Pancreas (tissue), 10 donors: ENCODE data around the gene TMEM165. TPM values are rescaled to one million over a fixed set of nuclear protein-coding genes. Genes with fewer than 3 reads are reported as not detected.
A peak's percentile ranks its signal among the peaks of the same experiment; 100 is the strongest.

Experiments
- ATAC-seq, 4 donors: fragments of 200-7000 bp; cut with Tn5 transposase; one replicate each; pipeline versions ENCODE4 v1.8.0 to v1.9.1; 2020; ENCODE audit warnings: mild to moderate bottlenecking in 4 of 4, moderate library complexity in 4 of 4
- DNase-seq, 6 donors: peaks; one replicate each; pipeline ENCODE4 v3.0.0-alpha.2; 2020
- FAIRE-seq: peaks from 2 replicates; lab custom pipeline; 2012; peaks lifted over from hg19 to GRCh38; lab: Jason Lieb, UNC
- H3K27ac ChIP-seq, 4 donors: fragments of 200-600 bp; sonication (generic); 1 replicate in 3 of 4; 2 replicates in 1 of 4; pipeline versions ENCODE4 v1.5.0 to v1.8.0; 2020
- H3K27me3 ChIP-seq, 4 donors: fragments of 200-600 bp; one replicate each; pipeline ENCODE4 v1.8.0; 2021
- H3K36me3 ChIP-seq, 3 donors: fragments of 200-600 bp; sonication (generic) in 1 of 3; one replicate each; pipeline versions ENCODE4 v1.5.0 to v1.8.0; 2020 to 2021
- H3K4me1 ChIP-seq, 3 donors: fragments of 200-600 bp; one replicate each; pipeline ENCODE4 v1.8.0; 2021
- H3K4me3 ChIP-seq, 4 donors: fragments of 200-600 bp; sonication (generic) in 2 of 4; one replicate each; pipeline versions ENCODE4 v1.5.0 to v1.8.0; 2020 to 2021
- H3K9me3 ChIP-seq, 4 donors: fragments of 200-600 bp; one replicate each; pipeline ENCODE4 v1.8.0; 2021
- WGBS, 2 donors: extraction: QIAGEN DNeasy Blood & Tissue Kit; methylation state at CpG; one replicate each; pipeline ENCODE4 v1.1.7; 2013; 5-methylcytosine and 5-hydroxymethylcytosine counted together
- intact Hi-C, 3 donors: fragments of 100-400 bp; cut with DNase I; formaldehyde crosslinking; loops; one replicate each; pipeline versions ENCODE4 v1.11.1 to v1.14.2; 2022
- polyA plus RNA-seq, 2 donors: library from polyadenylated mRNA; stranded (reverse); fragments of 200-250 nt; gene quantifications; one replicate each; pipeline ENCODE4 v1.2.3, GENCODE V29; 2013
- total RNA-seq, 6 donors: library from RNA; stranded (reverse); fragmentation: NEBNext Ultra II Directional in 4 of 6; extraction: Animal tissue kit (Norgen Biotek cat#: 25700) in 4 of 6; gene quantifications; one replicate each; pipeline versions ENCODE4 v1.2.1 to v1.2.4, GENCODE V29; 2021 to 2023
- TF ChIP-seq, protein P1 (sequence below), 4 donors: fragments of 200-600 bp; sonication (generic) in 3 of 4; IDR thresholded peaks; one replicate each; pipeline versions ENCODE4 v1.5.0 to v1.8.0; 2021; ENCODE audit warnings: antibody characterized with exemption in 4 of 4
- donor health status: healthy with polysubstance abuse.
- donor health status: DM: no; HTN: no; CAD: no; lungs with moderate emphysema.
- donor health status: DM: no; HTN: no; CAD: no.
- donor health status: control.
- donor health status: control.
- donor health status: Bipolar disorder and iron deficiency.
- donor health status: DM: yes; HTN: yes; CAD: no.
- donor health status: DM: no; HTN: no; CAD: no.
- donor health status: DM: no; HTN: no; CAD: no.
- donor health status: DM: yes; HTN: yes; CAD: no.

TMEM165 gene
- 10 to 100 TPM; 24.3 to 61.6 (median 44.9) TPM for total RNA-seq
- polyA plus RNA-seq: 10 to 100 TPM; 34.2 to 41.0 TPM

GRCh38 chr4:55395529-55396307 lies at the start of gene TMEM165:
TMEM165 (plus strand) TSS chr4:55395957; CDS start chr4:55396190, 233 bp downstream.
- Histone ChIP-seq H3K4me3 (peak within 1 kb of the TSS; percentile 92 to 99 (median 94)), H3K27ac (peak within 1 kb of the TSS; percentile 96 to 99 (median 97)), H3K27me3 (no peaks in the 10 kb centered on the region), H3K36me3 (no peaks in the 10 kb centered on the region), H3K9me3 (no peaks in the 10 kb centered on the region), H3K4me1 (peaks cover 3 to 18% (median 9%) of the 10 kb centered on the region in 3 donors)
- FAIRE-seq (no peak), DNase-seq (peak; percentile 93 to 99 (median 95)), ATAC-seq (peak; percentile 93 to 97 (median 96))
- intact Hi-C loops: no loop called here
- TF ChIP-seq, protein P1, sequence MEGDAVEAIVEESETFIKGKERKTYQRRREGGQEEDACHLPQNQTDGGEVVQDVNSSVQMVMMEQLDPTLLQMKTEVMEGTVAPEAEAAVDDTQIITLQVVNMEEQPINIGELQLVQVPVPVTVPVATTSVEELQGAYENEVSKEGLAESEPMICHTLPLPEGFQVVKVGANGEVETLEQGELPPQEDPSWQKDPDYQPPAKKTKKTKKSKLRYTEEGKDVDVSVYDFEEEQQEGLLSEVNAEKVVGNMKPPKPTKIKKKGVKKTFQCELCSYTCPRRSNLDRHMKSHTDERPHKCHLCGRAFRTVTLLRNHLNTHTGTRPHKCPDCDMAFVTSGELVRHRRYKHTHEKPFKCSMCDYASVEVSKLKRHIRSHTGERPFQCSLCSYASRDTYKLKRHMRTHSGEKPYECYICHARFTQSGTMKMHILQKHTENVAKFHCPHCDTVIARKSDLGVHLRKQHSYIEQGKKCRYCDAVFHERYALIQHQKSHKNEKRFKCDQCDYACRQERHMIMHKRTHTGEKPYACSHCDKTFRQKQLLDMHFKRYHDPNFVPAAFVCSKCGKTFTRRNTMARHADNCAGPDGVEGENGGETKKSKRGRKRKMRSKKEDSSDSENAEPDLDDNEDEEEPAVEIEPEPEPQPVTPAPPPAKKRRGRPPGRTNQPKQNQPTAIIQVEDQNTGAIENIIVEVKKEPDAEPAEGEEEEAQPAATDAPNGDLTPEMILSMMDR (IDR thresholded peaks at IDR 0.05): no peak
- WGBS, 2 donors: 0 to 1% methylated on average over 57 to 95 of the region's 95 CpGs

GRCh38 chr4:55345980-55346850 lies 49.5 kb upstream of the TMEM165 start, which contains the start of gene SRD5A3:
SRD5A3 (plus strand) TSS chr4:55346242; CDS start chr4:55346337, 95 bp downstream.
- Histone ChIP-seq H3K27ac (peak within 1 kb of the TSS; percentile 90 to 99 (median 95)), H3K4me3 (peak within 1 kb of the TSS; percentile 38 to 75 (median 70))

DNA sequence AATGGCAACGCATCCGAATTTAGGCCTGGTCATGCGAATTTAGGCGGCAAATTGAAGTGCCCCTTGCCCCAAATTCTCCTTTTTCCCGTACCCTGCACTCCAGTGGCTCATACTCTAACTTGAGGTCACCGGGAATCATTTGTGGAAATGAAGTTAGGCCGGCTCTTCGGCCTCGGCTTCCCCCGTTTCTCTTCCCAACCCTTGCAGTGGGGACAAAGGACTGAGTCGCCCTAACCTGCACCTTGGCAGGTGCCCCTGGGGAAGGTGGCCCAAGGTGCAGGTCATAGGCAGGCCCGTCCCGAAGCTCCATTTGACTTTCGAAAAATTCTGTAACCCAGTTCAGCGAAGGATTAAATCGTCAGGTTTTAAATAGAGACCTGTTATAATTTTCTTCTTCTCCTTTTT lies 48.9 kb upstream of the TMEM165 start:
- DNase-seq (peak in 4 of 6 donors; percentile 9 to 62 (median 27)), FAIRE-seq (no peak), ATAC-seq (peak; percentile 29 to 46 (median 39))
- 17 to 22% methylated on average over 16 of the region's 16 CpGs for WGBS, 2 donors
- Histone ChIP-seq H3K27ac (peak overlapping the region; percentile 90 to 99 (median 95)), H3K9me3 (no peaks in the 10 kb centered on the region), H3K27me3 (no peaks in the 10 kb centered on the region), H3K4me3 (peak overlapping the region; percentile 38 to 75 (median 70)), H3K4me1 (peaks cover 0 to 9% (median 6%) of the 10 kb centered on the region in 3 donors), H3K36me3 (no peaks in the 10 kb centered on the region)
- intact Hi-C loops: loop anchor here in 1 of 3 donors (10.0 kb wide), 1 partner anchor 208 kb away; no protein-coding TSS in a partner anchor
- TF ChIP-seq, protein P1 (IDR thresholded peaks at IDR 0.05): no peak

More at GRCh38 chr4:55345980-55346850, 49.5 kb upstream of the TMEM165 start, which contains the start of gene SRD5A3:
- peak; percentile 96 to 99 (median 96) for ATAC-seq
- 0% methylated on average over 59 to 95 of the region's 95 CpGs for WGBS, 2 donors
- peaks cover 0 to 9% (median 6%) of the 10 kb centered on the region in 3 donors for H3K4me1 ChIP-seq
- no peaks in the 10 kb centered on the region for H3K36me3 ChIP-seq
- intact Hi-C loops: loop anchor here in 1 of 3 donors (10.0 kb wide), 1 partner anchor 209 kb away; no protein-coding TSS in a partner anchor
- DNase-seq: peak; percentile 77 to 98 (median 90)
- TF ChIP-seq, protein P1 (IDR thresholded peaks at IDR 0.05): peak; percentile 92 to 97 (median 94)
- no peaks in the 10 kb centered on the region for H3K27me3 ChIP-seq
- H3K9me3 ChIP-seq: no peaks in the 10 kb centered on the region
- no peak for FAIRE-seq

- peak overlapping the region in 3 of 4 donors; percentile 90 to 99 (median 97) for H3K27ac ChIP-seq
- ATAC-seq: no peak
- no peak for DNase-seq
- peaks cover 0 to 9% (median 6%) of the 10 kb centered on the region in 3 donors for H3K4me1 ChIP-seq
- TF ChIP-seq, protein P1 (IDR thresholded peaks at IDR 0.05): no peak
- intact Hi-C loops: loop anchor here in 1 of 3 donors (10.0 kb wide), 1 partner anchor 207 kb away; no protein-coding TSS in a partner anchor
- no peaks in the 10 kb centered on the region for H3K27me3 ChIP-seq
- H3K9me3 ChIP-seq: no peaks in the 10 kb centered on the region
- H3K36me3 ChIP-seq: no peaks in the 10 kb centered on the region
- no peak for FAIRE-seq
- WGBS, 2 donors: 79 to 83% methylated on average over 3 of the region's 3 CpGs
- H3K4me3 ChIP-seq: no peak overlapping the region
Observed at GRCh38 chr4:55347610-55348228, 48.0 kb upstream of the TMEM165 start.
